Thyroid gland (tissue), 4 donors: Measurements from ENCODE around the gene CNTFR.

Experiments
- CTCF ChIP-seq, 6 experiments: fragments of 200-600 bp in 3 of 6; fragments of 450-650 bp in 3 of 6; sonication (generic) in 3 of 6; IDR thresholded peaks; one replicate each; pipeline ENCODE4 v1.5.1; 2016 to 2019; ENCODE audit warnings: antibody characterized with exemption in 6 of 6, mild to moderate bottlenecking in 2 of 6, inconsistent platforms in 1 of 6, moderate library complexity in 1 of 6
- POLR2A ChIP-seq, 2 donors: fragments of 450-650 bp; IDR thresholded peaks; one replicate each; pipeline ENCODE4 v1.6.1; 2017; ENCODE audit warnings: antibody characterized with exemption in 2 of 2, mild to moderate bottlenecking in 2 of 2, moderate library complexity in 1 of 2

GRCh38 chr9:34502471-34502870 is 87.1 kb downstream of the CNTFR start:
- TF ChIP-seq CTCF (IDR thresholded peaks at IDR 0.05) (no peak), POLR2A (IDR thresholded peaks at IDR 0.05) (no peak)
